ENCODE measurements around the gene ARHGEF39.

ARHGEF39 gene

DNA sequence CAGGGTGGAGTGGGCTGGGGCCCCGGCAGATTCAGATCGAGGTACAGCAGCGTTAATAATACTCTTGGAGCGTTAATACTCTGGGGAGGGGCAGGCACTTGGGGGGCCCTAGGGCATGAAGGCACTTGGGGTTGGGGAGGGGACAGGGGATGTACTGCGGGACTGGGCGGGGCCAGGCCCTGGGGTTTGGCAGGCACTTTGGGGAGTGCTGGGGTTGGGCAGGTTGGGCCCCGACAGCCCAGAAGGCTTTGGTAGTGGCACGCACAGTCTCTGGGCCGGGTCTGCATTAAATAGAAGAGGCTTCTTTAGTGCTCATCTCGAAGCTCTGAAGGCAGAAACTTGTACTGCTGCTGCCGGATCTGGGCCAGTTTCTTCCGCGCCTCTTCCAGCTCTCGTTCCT, 32.5 kb upstream of the ARHGEF39 start:
- TF ChIP-seq, protein P1, sequence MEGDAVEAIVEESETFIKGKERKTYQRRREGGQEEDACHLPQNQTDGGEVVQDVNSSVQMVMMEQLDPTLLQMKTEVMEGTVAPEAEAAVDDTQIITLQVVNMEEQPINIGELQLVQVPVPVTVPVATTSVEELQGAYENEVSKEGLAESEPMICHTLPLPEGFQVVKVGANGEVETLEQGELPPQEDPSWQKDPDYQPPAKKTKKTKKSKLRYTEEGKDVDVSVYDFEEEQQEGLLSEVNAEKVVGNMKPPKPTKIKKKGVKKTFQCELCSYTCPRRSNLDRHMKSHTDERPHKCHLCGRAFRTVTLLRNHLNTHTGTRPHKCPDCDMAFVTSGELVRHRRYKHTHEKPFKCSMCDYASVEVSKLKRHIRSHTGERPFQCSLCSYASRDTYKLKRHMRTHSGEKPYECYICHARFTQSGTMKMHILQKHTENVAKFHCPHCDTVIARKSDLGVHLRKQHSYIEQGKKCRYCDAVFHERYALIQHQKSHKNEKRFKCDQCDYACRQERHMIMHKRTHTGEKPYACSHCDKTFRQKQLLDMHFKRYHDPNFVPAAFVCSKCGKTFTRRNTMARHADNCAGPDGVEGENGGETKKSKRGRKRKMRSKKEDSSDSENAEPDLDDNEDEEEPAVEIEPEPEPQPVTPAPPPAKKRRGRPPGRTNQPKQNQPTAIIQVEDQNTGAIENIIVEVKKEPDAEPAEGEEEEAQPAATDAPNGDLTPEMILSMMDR (IDR thresholded peaks at IDR 0.05; ENCODE audit: low read depth, low read length) = no peak
- TF ChIP-seq POLR2A (IDR thresholded peaks at IDR 0.05; ENCODE audit: extremely low read depth, insufficient read length) (no peak), MYC (IDR thresholded peaks at IDR 0.05; ENCODE audit: low read depth, low read length) (no peak)
- H3K4me3 ChIP-seq (ENCODE audit: low read depth, low read length) = no peak overlapping the region
- DNase-seq (ENCODE audit: low read depth) = no peak

DNA sequence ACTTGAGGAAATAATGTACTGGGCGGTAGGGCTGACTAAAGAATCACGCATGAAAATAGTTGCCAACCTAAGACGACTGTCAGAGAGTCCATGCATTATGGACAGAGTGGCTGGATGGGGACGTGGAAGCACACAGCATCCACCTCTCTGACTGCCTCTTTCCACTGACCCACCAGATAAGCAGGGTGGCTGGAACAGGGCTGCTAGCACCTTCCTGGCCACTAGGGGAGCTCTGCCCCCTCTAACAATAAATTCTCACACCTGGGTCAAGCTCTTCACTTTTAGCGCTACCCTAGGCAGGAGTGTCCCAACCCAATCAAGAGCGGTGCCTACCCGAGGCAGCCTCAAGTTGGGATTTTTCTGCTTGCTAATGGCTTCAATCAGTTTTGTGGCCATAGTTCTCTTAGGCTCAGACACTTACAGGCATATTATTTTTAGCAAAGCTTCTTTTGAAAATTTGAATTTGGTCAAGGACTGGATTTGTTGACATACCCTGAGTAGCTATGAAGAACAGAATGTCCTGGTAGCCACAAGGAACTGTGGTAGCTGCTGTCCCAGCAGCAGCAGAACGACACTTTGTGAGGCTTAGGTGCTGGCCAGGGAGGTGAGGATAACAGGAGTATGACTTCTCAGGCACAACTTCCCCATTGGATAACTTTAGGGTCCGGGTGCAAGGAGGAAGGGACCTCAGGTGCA, 31.7 kb upstream of the ARHGEF39 start:
- TF ChIP-seq, protein P1 (IDR thresholded peaks at IDR 0.05; ENCODE audit: low read depth, low read length) = peak; percentile 74
- TF ChIP-seq, protein P2, sequence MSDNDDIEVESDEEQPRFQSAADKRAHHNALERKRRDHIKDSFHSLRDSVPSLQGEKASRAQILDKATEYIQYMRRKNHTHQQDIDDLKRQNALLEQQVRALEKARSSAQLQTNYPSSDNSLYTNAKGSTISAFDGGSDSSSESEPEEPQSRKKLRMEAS (IDR thresholded peaks at IDR 0.05; ENCODE audit: low read depth, low read length) = no peak
- peak; percentile 44 for DNase-seq (ENCODE audit: low read depth)
- no peak overlapping the region for H3K4me3 ChIP-seq (ENCODE audit: low read depth, low read length)

DNA sequence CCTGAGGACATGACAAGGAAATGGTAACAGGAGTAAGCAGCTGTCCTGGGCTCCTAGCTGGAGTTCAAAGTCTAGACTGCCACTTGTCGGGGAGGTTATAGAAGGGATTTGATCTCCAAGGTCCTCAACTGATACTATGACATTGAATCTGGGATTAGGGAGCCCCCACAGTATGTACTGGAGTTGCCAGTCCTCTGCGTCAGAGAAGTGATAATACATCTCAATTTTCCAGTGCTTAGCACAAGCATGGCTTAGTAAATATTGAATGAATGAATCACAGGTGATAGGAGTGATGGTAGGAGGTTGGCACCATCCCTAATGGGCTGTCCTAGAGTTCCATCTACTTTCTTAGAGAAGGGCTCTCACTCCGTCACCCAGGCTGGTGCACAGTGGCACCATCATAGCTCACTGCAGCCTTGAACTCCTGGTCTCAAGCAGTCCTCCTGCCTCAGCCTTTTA, 31.0 kb upstream of the ARHGEF39 start:
- no peak for DNase-seq (ENCODE audit: low read depth)
- TF ChIP-seq POLR2A (IDR thresholded peaks at IDR 0.05; ENCODE audit: extremely low read depth, insufficient read length) = no peak
- TF ChIP-seq, protein P1 (IDR thresholded peaks at IDR 0.05; ENCODE audit: low read depth, low read length) = no peak
- TF ChIP-seq, protein P2 (IDR thresholded peaks at IDR 0.05; ENCODE audit: low read depth, low read length) = no peak
- TF ChIP-seq MYC (IDR thresholded peaks at IDR 0.05; ENCODE audit: low read depth, low read length) = no peak
- H3K4me3 ChIP-seq (ENCODE audit: low read depth, low read length) = no peak overlapping the region

DNA sequence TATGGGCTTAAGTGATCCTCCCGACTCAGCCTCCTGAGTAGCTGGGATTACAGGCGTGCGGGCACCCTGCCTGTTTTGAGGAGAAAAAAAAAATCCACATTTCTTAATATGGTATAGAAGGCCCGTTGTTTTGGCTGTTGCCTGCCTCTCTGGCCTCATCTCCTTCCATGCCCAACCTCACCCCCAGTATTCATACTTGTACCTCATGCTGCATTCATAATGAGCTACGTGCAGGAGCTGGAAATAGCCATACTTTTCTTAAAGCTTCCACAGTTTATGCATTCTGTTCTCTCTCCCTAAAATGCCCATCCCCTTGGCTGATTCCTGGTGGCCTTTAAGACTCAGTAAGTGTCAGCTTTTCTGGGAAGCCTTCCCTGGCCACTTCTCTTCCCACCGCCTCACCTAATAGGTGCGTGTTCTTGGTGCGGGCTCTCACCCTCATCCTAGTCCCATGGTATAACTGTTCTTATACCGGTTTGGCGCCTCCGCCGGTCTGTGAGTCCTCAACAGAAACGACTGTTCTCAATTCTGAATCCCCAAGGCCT, 26.8 kb upstream of the ARHGEF39 start:
- TF ChIP-seq MYC (IDR thresholded peaks at IDR 0.05; ENCODE audit: low read depth, low read length) (no peak), POLR2A (IDR thresholded peaks at IDR 0.05; ENCODE audit: extremely low read depth, insufficient read length) (no peak)
- TF ChIP-seq, protein P1 (IDR thresholded peaks at IDR 0.05; ENCODE audit: low read depth, low read length) = no peak
- TF ChIP-seq, protein P2 (IDR thresholded peaks at IDR 0.05; ENCODE audit: low read depth, low read length) = no peak
- DNase-seq (ENCODE audit: low read depth) = no peak
- no peak overlapping the region for H3K4me3 ChIP-seq (ENCODE audit: low read depth, low read length)

DNA sequence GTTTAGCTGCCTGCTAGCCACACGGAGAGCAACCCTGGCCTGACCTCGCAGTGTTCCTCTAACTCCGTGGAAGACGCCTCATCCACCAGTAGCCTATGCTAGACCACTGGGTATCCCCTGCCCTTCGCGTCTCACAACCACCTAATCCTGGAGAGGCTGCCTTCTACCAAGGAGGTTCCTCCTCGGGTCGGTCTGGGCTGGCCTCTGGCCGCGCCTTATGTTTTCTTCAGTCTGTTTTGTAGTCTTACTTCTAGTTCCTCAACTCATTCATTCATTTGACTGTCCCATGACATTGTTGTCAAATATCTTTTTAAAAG, 26.3 kb upstream of the ARHGEF39 start:
- peak overlapping the region; percentile 49 for H3K4me3 ChIP-seq (ENCODE audit: low read depth, low read length)
- DNase-seq (ENCODE audit: low read depth) = no peak
- TF ChIP-seq, protein P1 (IDR thresholded peaks at IDR 0.05; ENCODE audit: low read depth, low read length) = no peak
- no peak for TF ChIP-seq POLR2A (IDR thresholded peaks at IDR 0.05; ENCODE audit: extremely low read depth, insufficient read length)
